ENCODE measurements around the gene MEIOSIN. TPM values are rescaled to one million over a fixed set of nuclear protein-coding genes. Genes with fewer than 3 reads are reported as not detected.
A peak's percentile ranks its signal among the peaks of the same experiment; 100 is the strongest.

MEIOSIN gene
- total and polyA plus RNA-seq, 9 of the 15 experiments (the other 6 are each of a cell fraction or from before 2014, with no cell fraction given), result 0.06 to 2.0 (median 0.76) TPM

GRCh38 chr19:45777395-45777961, 44.2 kb downstream of the MEIOSIN start:
- CTCF ChIA-PET (ENCODE audit: low intra/inter-chr PET ratio), result no interaction called here
- Histone ChIP-seq H3K4me1 (replicated peaks in 1 of 2; ENCODE audit: control insufficient read depth in 2 of 2, insufficient read depth in 2 of 2, low read length in 2 of 2) (peaks cover 16 to 57% of the 10 kb centered on the region in 2 experiments), H3K27me3 (ENCODE audit: control insufficient read depth in 2 of 2, insufficient read depth in 2 of 2, low read length in 2 of 2) (no peaks in the 10 kb centered on the region), H3K4me2 (ENCODE audit: insufficient read depth, low read length) (no peak overlapping the region), H4K20me1 (replicated peaks; ENCODE audit: control insufficient read depth, insufficient read depth, low read length) (peaks cover 10% of the 10 kb centered on the region; the same call in 1 of the 2 replicates), H3K36me3 (ENCODE audit: control insufficient read depth, insufficient read depth, low read length) (peaks cover 24% of the 10 kb centered on the region; the same call in 2 of the 3 replicates), H3K4me3 (no peak overlapping the region), H3K9ac (ENCODE audit: insufficient read depth in 1 of 2, low read depth in 2 of 2, low read length in 2 of 2) (no peak overlapping the region; a peak in 1 of 4 replicates), H3K9me3 (replicated peaks; ENCODE audit: control insufficient read depth, insufficient read depth, low read depth, low read length) (no peaks in the 10 kb centered on the region), H2AFZ (ENCODE audit: low read depth, low read length) (no peak overlapping the region), H3K9me1 (ENCODE audit: control insufficient read depth, insufficient read depth, low read length) (peaks cover 5% of the 10 kb centered on the region), H3K79me2 (ENCODE audit: control insufficient read depth, insufficient read depth, low read length) (no peaks in the 10 kb centered on the region), H3K27ac (ENCODE audit: extremely low read depth, low read depth, low read length) (no peak overlapping the region)
- in situ Hi-C loops (cut with MboI), result no loop called here
- TF ChIP-seq MCM2 (IDR thresholded peaks at IDR 0.05; ENCODE audit: low read depth) (no peak), RBFOX2 (IDR thresholded peaks at IDR 0.05; ENCODE audit: low read depth, low read length) (peak; percentile 58)
- intact Hi-C loops (cut with micrococcal nuclease), result no loop called here
- WGBS (ENCODE audit: insufficient coverage, low coverage, missing lambda C conversion rate), result 95% methylated on average over 32 of the region's 34 CpGs
- DNase-seq (ENCODE audit: extremely low read depth in 1 of 4, low spot score in 3 of 4) (no peak), ATAC-seq (no peak), FAIRE-seq (no peak)
- POLR2A ChIA-PET, result no interaction called here
- BruUV-seq (replicated peaks), result no TSS peak

DNA sequence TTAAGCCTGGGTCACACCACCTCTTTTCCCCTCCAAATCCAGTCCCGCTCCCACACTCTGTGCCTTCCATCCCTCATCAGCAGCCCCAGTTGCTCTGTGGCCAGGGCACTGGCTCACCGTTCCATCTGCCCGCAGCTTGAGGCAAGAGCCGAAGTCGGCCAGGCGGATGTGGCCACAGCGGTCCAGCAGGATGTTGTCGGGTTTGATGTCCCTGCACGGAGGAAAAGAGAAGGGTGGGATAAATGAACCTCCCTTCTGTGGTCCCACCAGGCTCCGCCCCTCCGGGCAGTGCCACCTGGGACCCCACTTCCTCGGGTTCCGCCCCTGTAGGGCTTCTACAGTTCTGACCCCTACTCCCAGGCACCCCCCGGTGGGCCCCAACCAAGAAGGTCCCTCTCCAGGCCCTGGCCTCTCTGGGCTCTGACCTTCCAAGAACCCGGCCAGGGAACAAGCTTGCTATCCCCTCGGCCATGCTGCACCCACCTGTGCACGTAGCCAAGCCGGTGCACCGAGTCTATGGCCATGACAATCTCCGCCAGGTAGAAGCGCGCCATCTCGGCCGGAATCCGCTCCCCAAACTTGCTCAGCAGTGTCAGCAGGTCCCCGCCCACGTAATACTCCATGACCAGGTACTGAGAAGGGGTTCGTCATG, 44.9 kb downstream of the MEIOSIN start:
- Histone ChIP-seq H4K20me1 (replicated peaks; ENCODE audit: control insufficient read depth, insufficient read depth, low read length) (peaks cover 10% of the 10 kb centered on the region; the same call in 1 of the 2 replicates), H3K36me3 (ENCODE audit: control insufficient read depth, insufficient read depth, low read length) (peaks cover 24% of the 10 kb centered on the region; the same call in 2 of the 3 replicates), H3K9me3 (replicated peaks; ENCODE audit: control insufficient read depth, insufficient read depth, low read depth, low read length) (no peaks in the 10 kb centered on the region), H3K9me1 (ENCODE audit: control insufficient read depth, insufficient read depth, low read length) (peaks cover 5% of the 10 kb centered on the region), H3K79me2 (ENCODE audit: control insufficient read depth, insufficient read depth, low read length) (no peaks in the 10 kb centered on the region), H3K4me2 (ENCODE audit: insufficient read depth, low read length) (no peak overlapping the region), H3K4me3 (no peak overlapping the region), H3K27me3 (ENCODE audit: control insufficient read depth in 2 of 2, insufficient read depth in 2 of 2, low read length in 2 of 2) (no peaks in the 10 kb centered on the region), H3K9ac (ENCODE audit: insufficient read depth in 1 of 2, low read depth in 2 of 2, low read length in 2 of 2) (no peak overlapping the region; a peak in 1 of 4 replicates), H2AFZ (ENCODE audit: low read depth, low read length) (no peak overlapping the region), H3K27ac (ENCODE audit: extremely low read depth, low read depth, low read length) (no peak overlapping the region), H3K4me1 (replicated peaks in 1 of 2; ENCODE audit: control insufficient read depth in 2 of 2, insufficient read depth in 2 of 2, low read length in 2 of 2) (peaks cover 16 to 61% of the 10 kb centered on the region in 2 experiments)
- CTCF ChIA-PET (ENCODE audit: low intra/inter-chr PET ratio), result no interaction called here
- in situ Hi-C loops (cut with MboI), result no loop called here
- no peak for ATAC-seq
- POLR2A ChIA-PET, result interaction anchor here (1.1 to 1.5 kb wide), 2 partner anchors 11 to 42 kb away, joined by 5 to 6 read pairs; no protein-coding TSS in a partner anchor
- no peak for FAIRE-seq
- intact Hi-C loops (cut with micrococcal nuclease), result no loop called here
- no TSS peak for BruUV-seq (replicated peaks)
- 94% methylated on average over 27 of the region's 28 CpGs for WGBS (ENCODE audit: insufficient coverage, low coverage, missing lambda C conversion rate)
- DNase-seq (ENCODE audit: extremely low read depth in 1 of 4, low spot score in 3 of 4), result no peak
- no peak for TF ChIP-seq HDAC6 (IDR thresholded peaks at IDR 0.05; ENCODE audit: low read depth, low read length)
- TF ChIP-seq ZNF232 (CRISPR knock-in tag; IDR thresholded peaks at IDR 0.05), result no peak
- peak; percentile 63 for TF ChIP-seq RBM22 (IDR thresholded peaks at IDR 0.05; ENCODE audit: low read depth, low read length, poor library complexity, severe bottlenecking)
- TF ChIP-seq TFE3 (CRISPR knock-in tag; IDR thresholded peaks at IDR 0.05), result no peak
- TF ChIP-seq MTF1 (CRISPR knock-in tag; IDR thresholded peaks at IDR 0.05; ENCODE audit: borderline replicate concordance), result no peak
- TF ChIP-seq DDX20 (tag; IDR thresholded peaks at IDR 0.05; ENCODE audit: low read depth), result no peak
- TF ChIP-seq FOXP1 (CRISPR knock-in tag; IDR thresholded peaks at IDR 0.05), result 0 out of 2 replicates have a peak, but pooled peaks have one; percentile 27
- no peak for TF ChIP-seq PHB (CRISPR knock-in tag; IDR thresholded peaks at IDR 0.05)
- TF ChIP-seq BHLHE40 (IDR thresholded peaks at IDR 0.05; ENCODE audit: low read length), result no peak
- TF ChIP-seq MEF2D (tag; conservative IDR thresholded peaks at IDR 0.05; ENCODE audit: low read depth), result no peak
